Epithelial cell of esophagus (primary cell): ENCODE measurements around the gene CSTF1.
A peak's percentile ranks its signal among the peaks of the same experiment; 100 is the strongest.

ENCODE experiments used
- DNase-seq: peaks from one replicate; pipeline ENCODE4 v3.0.0; 2010; ENCODE audit warnings: low read depth
- H3K4me3 ChIP-seq: 2 replicates; pipeline ENCODE4 v1.5.1; 2011; ENCODE audit warnings: mild to moderate bottlenecking, low read length, control low read depth
- TF ChIP-seq, protein P1 (sequence below): IDR thresholded peaks from 2 replicates; pipeline ENCODE4 v1.5.1; 2011; ENCODE audit warnings: low read depth, mild to moderate bottlenecking, low read length, control low read depth, inconsistent platforms; ENCODE audit not compliant: insufficient read depth; ENCODE audit errors: missing control alignments

The CSTF1 gene

DNA sequence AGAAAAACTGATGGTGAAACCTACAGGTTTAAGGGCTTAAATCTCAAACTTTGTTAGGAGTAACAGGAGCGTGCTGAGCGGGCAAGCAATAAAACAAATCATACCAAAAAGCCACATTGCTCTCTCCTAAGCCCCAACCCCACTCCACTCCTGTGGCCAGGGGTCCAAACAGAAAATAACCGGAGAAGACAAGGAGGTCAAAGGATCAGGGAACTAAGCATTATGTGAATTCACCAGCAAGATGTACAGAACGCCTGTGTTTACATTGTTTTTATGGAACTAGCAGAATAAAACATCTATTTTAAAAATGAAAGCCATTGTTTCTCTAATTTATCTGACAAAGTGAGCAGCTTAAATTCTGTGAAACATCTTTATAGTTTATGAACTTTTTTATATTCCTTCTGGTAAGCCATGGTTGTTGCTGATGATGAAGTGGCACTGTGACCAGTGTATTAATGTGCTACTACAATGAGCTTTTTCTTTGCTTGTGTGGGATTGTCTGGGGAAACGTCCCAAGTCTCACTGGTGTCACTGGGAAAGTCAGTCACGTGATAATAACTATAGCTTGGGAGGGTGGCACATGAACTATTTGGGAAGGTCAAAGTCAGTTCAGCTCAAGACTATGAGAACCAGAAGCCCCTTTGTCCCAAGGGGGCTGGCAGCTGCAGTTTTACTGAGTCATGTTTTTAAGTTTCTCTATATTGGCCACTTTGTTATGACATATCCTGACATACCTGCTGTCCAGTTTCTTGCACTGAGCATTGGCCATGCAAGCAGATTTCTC lies 23.9 kb upstream of the CSTF1 start:
- H3K4me3 ChIP-seq = no peak overlapping the region
- TF ChIP-seq, protein P1, sequence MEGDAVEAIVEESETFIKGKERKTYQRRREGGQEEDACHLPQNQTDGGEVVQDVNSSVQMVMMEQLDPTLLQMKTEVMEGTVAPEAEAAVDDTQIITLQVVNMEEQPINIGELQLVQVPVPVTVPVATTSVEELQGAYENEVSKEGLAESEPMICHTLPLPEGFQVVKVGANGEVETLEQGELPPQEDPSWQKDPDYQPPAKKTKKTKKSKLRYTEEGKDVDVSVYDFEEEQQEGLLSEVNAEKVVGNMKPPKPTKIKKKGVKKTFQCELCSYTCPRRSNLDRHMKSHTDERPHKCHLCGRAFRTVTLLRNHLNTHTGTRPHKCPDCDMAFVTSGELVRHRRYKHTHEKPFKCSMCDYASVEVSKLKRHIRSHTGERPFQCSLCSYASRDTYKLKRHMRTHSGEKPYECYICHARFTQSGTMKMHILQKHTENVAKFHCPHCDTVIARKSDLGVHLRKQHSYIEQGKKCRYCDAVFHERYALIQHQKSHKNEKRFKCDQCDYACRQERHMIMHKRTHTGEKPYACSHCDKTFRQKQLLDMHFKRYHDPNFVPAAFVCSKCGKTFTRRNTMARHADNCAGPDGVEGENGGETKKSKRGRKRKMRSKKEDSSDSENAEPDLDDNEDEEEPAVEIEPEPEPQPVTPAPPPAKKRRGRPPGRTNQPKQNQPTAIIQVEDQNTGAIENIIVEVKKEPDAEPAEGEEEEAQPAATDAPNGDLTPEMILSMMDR = no peak
- DNase-seq = no peak

- TF ChIP-seq, protein P1 = no peak
- no peak for DNase-seq
- H3K4me3 ChIP-seq = no peak overlapping the region
Measured at GRCh38 chr20:56369179-56369578, 23.3 kb upstream of the CSTF1 start.

GRCh38 chr20:56371977-56372376 lies 20.5 kb upstream of the CSTF1 start:
- no peak for DNase-seq
- TF ChIP-seq, protein P1 = no peak
- no peak overlapping the region for H3K4me3 ChIP-seq

DNA sequence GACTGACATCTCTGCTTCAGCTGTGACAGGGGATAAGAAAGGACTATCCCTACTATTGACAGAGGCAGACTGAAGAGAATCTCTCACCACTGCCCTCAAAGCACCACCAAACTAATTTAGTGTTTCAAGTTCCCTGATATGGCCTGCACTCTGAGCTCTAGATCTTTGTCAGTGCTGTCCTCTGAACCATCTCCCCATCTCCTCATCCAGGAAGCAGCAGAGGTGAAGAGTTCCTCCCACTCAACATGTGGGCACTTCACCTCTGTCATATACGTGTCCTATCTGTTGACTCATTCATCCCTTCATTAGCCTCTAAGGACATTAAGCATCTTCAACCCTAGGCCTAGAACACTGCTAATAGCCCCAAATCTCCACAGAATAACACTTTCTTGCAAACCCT lies 19.6 kb upstream of the CSTF1 start:
- TF ChIP-seq, protein P1 = no peak
- H3K4me3 ChIP-seq = no peak overlapping the region
- DNase-seq = no peak

DNA sequence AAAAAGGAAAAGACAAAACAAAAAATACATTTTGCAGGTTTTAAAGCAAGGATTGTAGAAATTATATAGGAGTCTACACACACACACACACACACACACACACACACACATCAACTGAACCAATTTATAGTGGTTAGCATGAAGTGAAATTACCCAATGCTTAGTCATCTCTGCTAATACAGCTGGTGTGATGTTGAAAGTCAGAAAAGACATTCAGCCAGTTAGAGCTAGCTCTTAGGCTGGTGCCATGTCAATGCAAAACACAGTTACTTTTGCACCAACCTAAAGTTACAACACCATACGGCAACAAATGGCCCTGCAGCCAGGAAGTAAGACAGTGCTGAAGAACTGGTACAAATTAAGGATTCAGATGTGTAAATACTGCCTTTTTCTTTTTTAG lies 18.5 kb upstream of the CSTF1 start:
- H3K4me3 ChIP-seq = no peak overlapping the region
- TF ChIP-seq, protein P1 = no peak
- peak; percentile 95 for DNase-seq

GRCh38 chr20:56376331-56376730 lies 16.1 kb upstream of the CSTF1 start:
- H3K4me3 ChIP-seq = no peak overlapping the region
- DNase-seq = no peak
- TF ChIP-seq, protein P1 = no peak

DNA sequence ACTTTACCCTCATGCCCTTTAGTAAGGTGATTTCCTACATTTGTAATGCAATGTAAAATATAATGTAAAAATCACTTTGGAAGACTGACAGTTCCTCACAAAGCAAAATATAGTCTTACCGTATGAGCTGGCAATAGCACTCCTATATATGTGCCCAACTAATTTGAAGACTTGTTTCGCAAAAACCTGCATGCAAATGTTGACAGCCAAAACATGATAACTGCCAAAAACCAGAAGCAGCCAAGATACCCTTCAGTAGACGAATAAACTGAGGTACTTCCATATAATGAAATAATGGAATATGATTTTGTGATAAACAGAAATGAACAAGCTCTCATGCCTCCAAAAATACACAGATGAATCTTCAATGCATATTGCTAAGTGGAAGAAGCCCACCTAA lies 14.1 kb upstream of the CSTF1 start:
- TF ChIP-seq, protein P1 = no peak
- H3K4me3 ChIP-seq = no peak overlapping the region
- no peak for DNase-seq
